OCI-LY7 (cell line): Measurements from ENCODE around the gene SULT1A2. TPM values are rescaled to one million over a fixed set of nuclear protein-coding genes. Genes with fewer than 3 reads are reported as not detected.
"Not testable (repeated sequence)": the region's sequence is repeated elsewhere in the genome, so short reads cannot be mapped to it uniquely, and the experiment has no call there.

Experiments used
- BruUV-seq: library from RNA; stranded (reverse); fragments of 400-500 nt; replicated peaks from 2 replicates; lab custom pipeline; 2021; lab: Mats Ljungman, UMichigan
- CTCF ChIA-PET: fragments of 300-600 bp; sonication (Branson Sonifier 250); formaldehyde crosslinking; loops from one replicate; lab custom pipeline; 2022; ENCODE audit warnings: antibody characterized with exemption; ENCODE audit not compliant: unreplicated experiment; lab: Charles Lee
- POLR2A ChIA-PET: fragments of 300-600 bp; sonication (Branson Sonifier 250); formaldehyde crosslinking; loops from one replicate; lab custom pipeline; 2022; ENCODE audit warnings: antibody characterized with exemption; lab: Charles Lee
- DNase-seq: peaks from one replicate; pipeline ENCODE4 v3.0.0-alpha.2; 2015; ENCODE audit warnings: low spot score
- H2AFZ ChIP-seq: fragments of 200-600 bp; sonication (generic), shearing (Covaris generic); 2 replicates; pipeline ENCODE4 v1.6.1; 2014; ENCODE audit warnings: mild to moderate bottlenecking, antibody characterized with exemption, low read length, moderate library complexity
- H3K27ac ChIP-seq: fragments of 200-600 bp; sonication (generic); 2 replicates; pipeline ENCODE4 v1.5.1; 2014; ENCODE audit warnings: mixed run types, low read depth, mild to moderate bottlenecking, moderate library complexity, low read length, inconsistent platforms; ENCODE audit not compliant: poor library complexity, severe bottlenecking
- H3K36me3 ChIP-seq: fragments of 200-600 bp; sonication (generic); 2 replicates; pipeline ENCODE4 v1.6.1; 2014; ENCODE audit warnings: mild to moderate bottlenecking, antibody characterized with exemption, low read length, moderate library complexity, mixed read lengths; ENCODE audit not compliant: insufficient read depth
- H3K4me1 ChIP-seq: fragments of 200-600 bp; sonication (generic); 2 replicates; pipeline ENCODE4 v1.5.1; 2014; ENCODE audit warnings: mild to moderate bottlenecking, low read length; ENCODE audit not compliant: insufficient read depth, poor library complexity, severe bottlenecking
- H3K4me2 ChIP-seq: fragments of 200-600 bp; sonication (generic); 2 replicates; pipeline ENCODE4 v1.6.1; 2014; ENCODE audit warnings: mild to moderate bottlenecking, low read length
- H3K4me3 ChIP-seq: fragments of 200-600 bp; sonication (generic); 2 replicates; pipeline ENCODE4 v1.5.1; 2014; ENCODE audit warnings: mild to moderate bottlenecking, low read depth, low read length; ENCODE audit not compliant: poor library complexity, severe bottlenecking
- H3K79me2 ChIP-seq: fragments of 200-600 bp; sonication (generic); 2 replicates; pipeline ENCODE4 v1.6.1; 2016; ENCODE audit warnings: low read depth, mild to moderate bottlenecking, low read length, moderate library complexity, mixed read lengths; ENCODE audit not compliant: insufficient read depth
- H3K9me2 ChIP-seq: fragments of 200-600 bp; sonication (generic); 2 replicates; pipeline ENCODE4 v1.6.1; 2016; ENCODE audit warnings: mild to moderate bottlenecking, low read length, mixed read lengths; ENCODE audit not compliant: insufficient read depth
- H3K9me3 ChIP-seq: fragments of 200-600 bp; sonication (generic); 2 replicates; pipeline ENCODE4 v1.6.1; 2014; ENCODE audit warnings: mild to moderate bottlenecking, mixed run types, low read length, mixed read lengths
- H4K20me1 ChIP-seq: fragments of 200-600 bp; sonication (generic); 2 replicates; pipeline ENCODE4 v1.6.1; 2014; ENCODE audit warnings: mild to moderate bottlenecking, antibody characterized with exemption, low read length, moderate library complexity, mixed read lengths; ENCODE audit not compliant: insufficient read depth
- EZH2phosphoT487 ChIP-seq: fragments of 200-600 bp; sonication (generic); IDR thresholded peaks from 2 replicates; pipeline ENCODE4 v1.6.1; 2018; ENCODE audit warnings: low read depth, borderline replicate concordance, mild to moderate bottlenecking, mixed run types, antibody characterized with exemption, low read length, moderate library complexity, mixed read lengths
- intact Hi-C: fragments of 100-400 bp; cut with micrococcal nuclease; formaldehyde crosslinking; loops from one replicate; pipeline ENCODE4 v1.10.0; 2022; ENCODE audit not compliant: unreplicated experiment
- total RNA-seq, 2 experiments: library from RNA; depleted of rRNA in 1 of 2; stranded (reverse); fragments of >200 nt in 1 of 2; shearing (Covaris generic) in 1 of 2; gene quantifications; 2 replicates each; pipeline ENCODE4 v1.2.3, GENCODE V29; 2014 to 2022
- TF ChIP-seq, protein P1 (sequence below): fragments of 200-600 bp; sonication (generic); conservative IDR thresholded peaks from 2 replicates; pipeline ENCODE4 v1.5.1; 2014; ENCODE audit warnings: mild to moderate bottlenecking, antibody characterized with exemption, low read length, moderate library complexity, mixed read lengths

SULT1A2 gene
- total RNA-seq, 2 experiments from 2014 or later = 2.1 to 3.0 TPM

- no peaks in the 10 kb centered on the region for H4K20me1 ChIP-seq
- CTCF ChIA-PET = no interaction called here
- peaks cover 6% of the 10 kb centered on the region for H3K4me1 ChIP-seq
- no peaks in the 10 kb centered on the region for H3K9me3 ChIP-seq
- POLR2A ChIA-PET = no interaction called here
- H3K4me3 ChIP-seq = no peak overlapping the region
- H3K9me2 ChIP-seq = no peaks in the 10 kb centered on the region
- H3K36me3 ChIP-seq = no peaks in the 10 kb centered on the region
- H3K4me2 ChIP-seq = peak overlapping the region; percentile 33; the same call in 1 of the 2 replicates
- intact Hi-C loops = loop anchor here (5.0 kb wide), 1 partner anchor 227 kb away; no protein-coding TSS in a partner anchor
- peaks cover 1% of the 10 kb centered on the region; the same call in 1 of the 2 replicates for H3K79me2 ChIP-seq
- BruUV-seq = no TSS peak
- peak; percentile 66 for DNase-seq
- no peak overlapping the region for H3K27ac ChIP-seq
- H2AFZ ChIP-seq = 0 out of 2 replicates have a peak overlapping the region, but pooled peaks have one; percentile 55
- TF ChIP-seq, protein P1, sequence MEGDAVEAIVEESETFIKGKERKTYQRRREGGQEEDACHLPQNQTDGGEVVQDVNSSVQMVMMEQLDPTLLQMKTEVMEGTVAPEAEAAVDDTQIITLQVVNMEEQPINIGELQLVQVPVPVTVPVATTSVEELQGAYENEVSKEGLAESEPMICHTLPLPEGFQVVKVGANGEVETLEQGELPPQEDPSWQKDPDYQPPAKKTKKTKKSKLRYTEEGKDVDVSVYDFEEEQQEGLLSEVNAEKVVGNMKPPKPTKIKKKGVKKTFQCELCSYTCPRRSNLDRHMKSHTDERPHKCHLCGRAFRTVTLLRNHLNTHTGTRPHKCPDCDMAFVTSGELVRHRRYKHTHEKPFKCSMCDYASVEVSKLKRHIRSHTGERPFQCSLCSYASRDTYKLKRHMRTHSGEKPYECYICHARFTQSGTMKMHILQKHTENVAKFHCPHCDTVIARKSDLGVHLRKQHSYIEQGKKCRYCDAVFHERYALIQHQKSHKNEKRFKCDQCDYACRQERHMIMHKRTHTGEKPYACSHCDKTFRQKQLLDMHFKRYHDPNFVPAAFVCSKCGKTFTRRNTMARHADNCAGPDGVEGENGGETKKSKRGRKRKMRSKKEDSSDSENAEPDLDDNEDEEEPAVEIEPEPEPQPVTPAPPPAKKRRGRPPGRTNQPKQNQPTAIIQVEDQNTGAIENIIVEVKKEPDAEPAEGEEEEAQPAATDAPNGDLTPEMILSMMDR = peak; percentile 79
- no peak for TF ChIP-seq EZH2phosphoT487
These were observed 47.5 kb downstream of the SULT1A2 start for GRCh38 chr16:28549301-28549899.

- Histone ChIP-seq H3K36me3 (no peaks in the 10 kb centered on the region), H3K79me2 (no peaks in the 10 kb centered on the region), H3K9me2 (no peaks in the 10 kb centered on the region), H3K9me3 (no peaks in the 10 kb centered on the region), H3K4me3 (no peak overlapping the region), H4K20me1 (no peaks in the 10 kb centered on the region), H3K27ac (no peak overlapping the region), H3K4me1 (peaks cover 4% of the 10 kb centered on the region), H3K4me2 (no peak overlapping the region), H2AFZ (no peak overlapping the region)
- TF ChIP-seq EZH2phosphoT487 = no peak
- TF ChIP-seq, protein P1 = no peak
- CTCF ChIA-PET = no interaction called here
- intact Hi-C loops = loop anchor here (5.0 kb wide), 1 partner anchor 226 kb away; no protein-coding TSS in a partner anchor
- DNase-seq = no peak
- POLR2A ChIA-PET = no interaction called here
- no TSS peak for BruUV-seq
These were observed 48.5 kb downstream of the SULT1A2 start for GRCh38 chr16:28548306-28548802.

- H3K79me2 ChIP-seq = no peaks in the 10 kb centered on the region
- H2AFZ ChIP-seq = no peak overlapping the region
- no peak overlapping the region for H3K4me3 ChIP-seq
- intact Hi-C loops = loop anchor here (5.0 kb wide), 1 partner anchor 224 kb away; no protein-coding TSS in a partner anchor
- POLR2A ChIA-PET = interaction anchor here (0.6 kb wide), 1 partner anchor 16 kb away, joined by 4 read pairs; no protein-coding TSS in a partner anchor
- no TSS peak for BruUV-seq
- TF ChIP-seq, protein P1 = no peak
- TF ChIP-seq EZH2phosphoT487 = no peak
- no peaks in the 10 kb centered on the region for H3K4me1 ChIP-seq
- H3K4me2 ChIP-seq = no peak overlapping the region
- H3K9me2 ChIP-seq = no peaks in the 10 kb centered on the region
- CTCF ChIA-PET = no interaction called here
- no peaks in the 10 kb centered on the region for H3K36me3 ChIP-seq
- no peak overlapping the region for H3K27ac ChIP-seq
- no peak for DNase-seq
- H3K9me3 ChIP-seq = no peaks in the 10 kb centered on the region
- H4K20me1 ChIP-seq = no peaks in the 10 kb centered on the region
These were observed 50.2 kb downstream of the SULT1A2 start for GRCh38 chr16:28546626-28547025.

GRCh38 chr16:28545964-28546363 lies 50.9 kb downstream of the SULT1A2 start:
- H3K79me2 ChIP-seq, CTCF ChIA-PET, BruUV-seq, H3K36me3 ChIP-seq, POLR2A ChIA-PET, H3K9me3 ChIP-seq, H3K4me3 ChIP-seq, H3K27ac ChIP-seq, DNase-seq, H3K4me1 ChIP-seq, H4K20me1 ChIP-seq, H3K9me2 ChIP-seq, H3K4me2 ChIP-seq, H2AFZ ChIP-seq: not testable (repeated sequence)
- intact Hi-C loops = loop anchor here (5.0 kb wide), 1 partner anchor 224 kb away; no protein-coding TSS in a partner anchor
